Measurements from ENCODE around the gene EDDM3A. TPM values are rescaled to one million over a fixed set of nuclear protein-coding genes. Genes with fewer than 3 reads are reported as not detected.

EDDM3A gene
- polyA plus RNA-seq, 1 of the 3 experiments (the other 2 are of a cell fraction), result not detected

GRCh38 chr14:20706657-20707355 is 38.9 kb upstream of the EDDM3A start:
- H4K20me1 ChIP-seq (ENCODE audit: insufficient read depth), result no peaks in the 10 kb centered on the region
- H3F3A ChIP-seq (replicated peaks; ENCODE audit: insufficient read depth), result no peaks in the 10 kb centered on the region
- no peak overlapping the region for H3K4me3 ChIP-seq (ENCODE audit: low read depth in 2 of 2, low read length in 1 of 2)
- DNase-seq, result no peak
- no peaks in the 10 kb centered on the region for H3K4me1 ChIP-seq (ENCODE audit: control insufficient read depth in 1 of 2, insufficient read depth in 2 of 2, low read depth in 1 of 2, low read length in 1 of 2)
- H3K27ac ChIP-seq (ENCODE audit: low read depth in 2 of 2, low read length in 1 of 2), result no peak overlapping the region
- no peak overlapping the region for H3K9ac ChIP-seq
- no peaks in the 10 kb centered on the region for H3K9me3 ChIP-seq
- ChIA-PET CTCF (interaction anchor here (1.8 to 2.2 kb wide), 2 partner anchors 9 to 264 kb away, joined by 5 to 9 read pairs; no protein-coding TSS in a partner anchor), POLR2A (no interaction called here)
- peaks cover 34% of the 10 kb centered on the region for H3K27me3 ChIP-seq (ENCODE audit: insufficient read depth)
- WGBS (ENCODE audit: low lambda C conversion rate), result 18% methylated on average over 4 of the region's 4 CpGs
- H2AFZ ChIP-seq (ENCODE audit: low read depth), result no peak overlapping the region
- no peaks in the 10 kb centered on the region for H3K9me2 ChIP-seq
- no peaks in the 10 kb centered on the region for H3K79me2 ChIP-seq (ENCODE audit: insufficient read depth)
- TF ChIP-seq REST (IDR thresholded peaks at IDR 0.05; ENCODE audit: low read depth, low read length) (no peak), ZBTB33 (IDR thresholded peaks at IDR 0.05; ENCODE audit: borderline replicate concordance, low read depth) (no peak), USF2 (IDR thresholded peaks at IDR 0.05; ENCODE audit: borderline replicate concordance, low read depth, low read length) (no peak), MXI1 (IDR thresholded peaks at IDR 0.05; ENCODE audit: low read depth, low read length) (no peak), EP300 (IDR thresholded peaks at IDR 0.05; ENCODE audit: borderline replicate concordance in 1 of 2, low read depth in 1 of 2, low read length in 1 of 2) (no peak), FOSL2 (IDR thresholded peaks at IDR 0.05; ENCODE audit: borderline replicate concordance, low read depth) (no peak), GATA2 (CRISPR knock-in tag; IDR thresholded peaks at IDR 0.05) (no peak), GABPA (IDR thresholded peaks at IDR 0.05; ENCODE audit: low read depth) (no peak), TAF1 (IDR thresholded peaks at IDR 0.05; ENCODE audit: borderline replicate concordance, low read depth, low read length) (no peak), NRF1 (IDR thresholded peaks at IDR 0.05; ENCODE audit: low read depth, low read length) (no peak), CTCF (IDR thresholded peaks at IDR 0.05) (no peak), PBX3 (IDR thresholded peaks at IDR 0.05) (no peak), CHD2 (IDR thresholded peaks at IDR 0.05; ENCODE audit: low read length, partially characterized antibody) (no peak), POLR2AphosphoS5 (IDR thresholded peaks at IDR 0.05; ENCODE audit: low read depth, low read length) (no peak)
- H3K4me2 ChIP-seq, result no peak overlapping the region
- H3K36me3 ChIP-seq (replicated peaks in 1 of 2; ENCODE audit: control insufficient read depth in 1 of 2, insufficient read depth in 2 of 2, low read length in 1 of 2), result no peaks in the 10 kb centered on the region
